Endothelial cell of umbilical vein (primary cell): ENCODE measurements around the gene MYCBP. TPM values are rescaled to one million over a fixed set of nuclear protein-coding genes. Genes with fewer than 3 reads are reported as not detected.

Source experiments
- BruUV-seq: library from RNA; stranded (reverse); fragments of 400-500 nt; replicated peaks from 2 replicates; lab custom pipeline; 2021; lab: Mats Ljungman, UMichigan
- CTCF ChIA-PET: fragments of 300-600, 350-600 bp; sonication (Branson Sonifier 250); formaldehyde crosslinking; loops from one replicate; lab custom pipeline; 2021; ENCODE audit warnings: antibody characterized with exemption, inconsistent platforms; lab: Charles Lee
- POLR2A ChIA-PET: fragments of 300-600, 350-600 bp; sonication (Branson Sonifier 250); formaldehyde crosslinking; loops from one replicate; lab custom pipeline; 2021; ENCODE audit warnings: antibody characterized with exemption, inconsistent platforms; lab: Charles Lee
- DNase-seq: peaks from one replicate; pipeline ENCODE4 v3.0.0-alpha.2; 2011; ENCODE audit warnings: low read depth, low spot score
- FAIRE-seq: peaks from 2 replicates; lab custom pipeline; 2011; peaks lifted over from hg19 to GRCh38; lab: Jason Lieb, UNC
- H2AFZ ChIP-seq: 2 replicates; pipeline ENCODE4 v1.6.0; 2012; ENCODE audit warnings: low read depth, low read length, control low read depth, inconsistent platforms
- H3K27ac ChIP-seq: 2 replicates; pipeline ENCODE4 v1.5.1; 2011; ENCODE audit warnings: low read depth, mild to moderate bottlenecking, control low read depth, low read length, moderate library complexity; ENCODE audit not compliant: insufficient read depth
- H3K27me3 ChIP-seq, 2 experiments: 2 replicates each; pipeline versions ENCODE4 v1.6.0 to v1.6.1; 2011; ENCODE audit warnings: low read length in 2 of 2, mixed read lengths in 1 of 2; ENCODE audit not compliant: control insufficient read depth in 2 of 2, insufficient read depth in 2 of 2
- H3K36me3 ChIP-seq, 2 experiments: 2 replicates in 1 of 2; 3 replicates in 1 of 2; pipeline ENCODE4 v1.5.1; 2011; ENCODE audit warnings: low read length in 2 of 2, mild to moderate bottlenecking in 1 of 2, moderate library complexity in 1 of 2; ENCODE audit not compliant: control insufficient read depth in 2 of 2, insufficient read depth in 2 of 2; ENCODE audit errors: extremely low read depth in 1 of 2
- H3K4me1 ChIP-seq: 3 replicates; pipeline ENCODE4 v1.5.1; 2011; ENCODE audit warnings: mild to moderate bottlenecking, low read length; ENCODE audit not compliant: control insufficient read depth, insufficient read depth; ENCODE audit errors: extremely low read depth
- H3K4me2 ChIP-seq: 2 replicates; pipeline ENCODE4 v1.6.1; 2011; ENCODE audit warnings: low read length, control low read depth, mixed read lengths; ENCODE audit not compliant: insufficient read depth
- H3K4me3 ChIP-seq, 3 experiments: fragments of 200-600 bp in 1 of 3; sonication (generic), shearing (Covaris generic) in 1 of 3; replicated peaks in 1 of 3; 2 replicates each; pipeline ENCODE4 v1.5.1; 2011 to 2016; ENCODE audit warnings: control low read depth in 3 of 3, low read length in 3 of 3, mild to moderate bottlenecking in 2 of 3, inconsistent platforms in 1 of 3, low read depth in 1 of 3, moderate library complexity in 1 of 3; ENCODE audit not compliant: insufficient read depth in 1 of 3
- H3K79me2 ChIP-seq: 2 replicates; pipeline ENCODE4 v1.6.0; 2012; ENCODE audit warnings: low read length, inconsistent platforms; ENCODE audit not compliant: control insufficient read depth, insufficient read depth
- H3K9ac ChIP-seq: replicated peaks from 2 replicates; pipeline ENCODE3; 2011; ENCODE audit warnings: low read length, control low read depth; ENCODE audit not compliant: insufficient read depth; ENCODE audit errors: extremely low read depth
- H3K9me1 ChIP-seq: replicated peaks from 3 replicates; pipeline ENCODE4 v1.6.0; 2011; ENCODE audit warnings: mild to moderate bottlenecking, low read length; ENCODE audit not compliant: control insufficient read depth, insufficient read depth; ENCODE audit errors: extremely low read depth
- H3K9me3 ChIP-seq: replicated peaks from 2 replicates; pipeline ENCODE4 v1.5.1; 2012; ENCODE audit warnings: low read length, inconsistent platforms; ENCODE audit not compliant: control insufficient read depth, insufficient read depth
- H4K20me1 ChIP-seq: replicated peaks from 2 replicates; pipeline ENCODE3; 2011; ENCODE audit warnings: mild to moderate bottlenecking, low read length; ENCODE audit not compliant: control insufficient read depth, insufficient read depth; ENCODE audit errors: extremely low read depth
- CTCF ChIP-seq, 2 donors: IDR thresholded peaks; 1 replicate in 1 of 2; 2 replicates in 1 of 2; pipeline ENCODE4 v1.5.1; 2011; ENCODE audit warnings: low read length in 2 of 2, mild to moderate bottlenecking in 2 of 2, moderate library complexity in 2 of 2, control low read depth in 1 of 2, inconsistent platforms in 1 of 2, low read depth in 1 of 2; ENCODE audit not compliant: insufficient read depth in 1 of 2; ENCODE audit errors: extremely low read depth in 1 of 2
- EZH2 ChIP-seq: IDR thresholded peaks from 2 replicates; pipeline ENCODE4 v1.6.1; 2012; ENCODE audit warnings: borderline replicate concordance, low read depth, mild to moderate bottlenecking, moderate library complexity, low read length, inconsistent platforms; ENCODE audit not compliant: severe bottlenecking
- FOS ChIP-seq: IDR thresholded peaks from 2 replicates; pipeline ENCODE4 v1.6.1; 2011; ENCODE audit warnings: mild to moderate bottlenecking, low read length, moderate library complexity, borderline replicate concordance; ENCODE audit not compliant: insufficient read depth
- GATA2 ChIP-seq: IDR thresholded peaks from 2 replicates; pipeline ENCODE4 v1.7.0; 2011; ENCODE audit warnings: low read depth, mild to moderate bottlenecking, moderate library complexity, mixed read lengths, low read length; ENCODE audit not compliant: insufficient read length, insufficient read depth
- JUN ChIP-seq: IDR thresholded peaks from 2 replicates; pipeline ENCODE4 v1.6.1; 2011; ENCODE audit warnings: borderline replicate concordance, low read depth; ENCODE audit not compliant: insufficient read length, insufficient read depth
- MAX ChIP-seq: IDR thresholded peaks from 2 replicates; pipeline ENCODE4 v1.6.1; 2011; ENCODE audit not compliant: insufficient read depth, insufficient read length
- MYC ChIP-seq: IDR thresholded peaks from one replicate; pipeline ENCODE4 v1.6.1; 2011; ENCODE audit warnings: mild to moderate bottlenecking, low read depth, low read length
- POLR2A ChIP-seq: IDR thresholded peaks from 2 replicates; pipeline ENCODE4 v1.6.1; 2012; ENCODE audit warnings: low read depth, mild to moderate bottlenecking, control low read depth, low read length
- POLR2AphosphoS5 ChIP-seq: IDR thresholded peaks from 2 replicates; pipeline ENCODE4 v1.6.1; 2012; ENCODE audit warnings: low read depth, mild to moderate bottlenecking, control low read depth, low read length, moderate library complexity; ENCODE audit not compliant: insufficient read depth
- dilution Hi-C: fragments of 300-500 bp; cut with MboI; formaldehyde crosslinking; loops from one replicate; pipeline ENCODE4 v1.15.0; 2019; ENCODE audit warnings: low sequenced_read_pairs; ENCODE audit not compliant: extremely low pct_ligation_motif_present
- intact Hi-C: fragments of 100-400 bp; cut with micrococcal nuclease; formaldehyde crosslinking; loops from one replicate; pipeline ENCODE4 v1.10.0; 2022
- polyA plus RNA-seq, 4 experiments: library from polyadenylated mRNA; depleted of rRNA in 3 of 4; stranded (reverse) in 3 of 4; unstranded in 1 of 4; fragments of >200 nt; gene quantifications; 2 replicates each; pipeline versions ENCODE4 v1.2.1 to v1.2.3, GENCODE V29; 2011 to 2012; ENCODE audit warnings: missing spikeins in 1 of 4
- total RNA-seq: library from RNA; stranded (reverse); gene quantifications from 2 replicates; pipeline ENCODE4 v1.2.3, GENCODE V29; 2021

MYCBP gene
- total and polyA plus RNA-seq, 2 donors (not counting 3 experiments of a cell fraction or from before 2014, with no cell fraction given) = 9.5 to 23.1 TPM

- BruUV-seq = no TSS peak
- ChIA-PET POLR2A (no interaction called here), CTCF (interaction anchor here (0.8 to 1.4 kb wide), 2 partner anchors 10 to 220 kb away, joined by 3 to 6 read pairs; no protein-coding TSS in a partner anchor)
- H3K36me3 ChIP-seq = no peaks in the 10 kb centered on the region
- dilution Hi-C loops (no loop called here), intact Hi-C loops (no loop called here)
- H3K4me1 ChIP-seq = no peaks in the 10 kb centered on the region
- FAIRE-seq (no peak), DNase-seq (no peak)
- H3K9me3 ChIP-seq = no peaks in the 10 kb centered on the region
- H3K79me2 ChIP-seq = no peaks in the 10 kb centered on the region
- no peak overlapping the region for H3K9ac ChIP-seq
- H3K27ac ChIP-seq = no peak overlapping the region
- no peak overlapping the region for H2AFZ ChIP-seq
- TF ChIP-seq POLR2A = no peak
- no peak for TF ChIP-seq MYC
- TF ChIP-seq MAX = no peak
- no peak for TF ChIP-seq EZH2
- TF ChIP-seq CTCF (IDR thresholded peaks at IDR 0.05; ENCODE audit: extremely low read depth in 1 of 2, insufficient read depth in 1 of 2, low read depth in 1 of 2, low read length in 2 of 2) = no peak
- no peak for TF ChIP-seq FOS
- no peak for TF ChIP-seq GATA2
- no peak for TF ChIP-seq JUN
- no peak for TF ChIP-seq POLR2AphosphoS5
- H4K20me1 ChIP-seq = no peaks in the 10 kb centered on the region
- H3K27me3 ChIP-seq = peaks cover 33 to 37% of the 10 kb centered on the region in 2 experiments
- H3K4me2 ChIP-seq = no peak overlapping the region
- H3K9me1 ChIP-seq = no peaks in the 10 kb centered on the region
- H3K4me3 ChIP-seq = no peak overlapping the region
These were observed 43.8 kb downstream of the MYCBP start for GRCh38 chr1:38829368-38829767.
